Uterus (tissue), 4 donors: ENCODE measurements around the gene LY6G6F. TPM values are rescaled to one million over a fixed set of nuclear protein-coding genes. Genes with fewer than 3 reads are reported as not detected.

Source experiments
- DNase-seq, 2 donors: peaks; one replicate each; pipeline ENCODE4 v3.0.0-alpha.2; 2019 to 2020
- H3K27ac ChIP-seq, 2 donors: fragments of 200-600 bp; sonication (generic); 1 replicate in 1 of 2; 2 replicates in 1 of 2; pipeline ENCODE4 v1.5.1; 2016 to 2018
- H3K27me3 ChIP-seq, 2 donors: fragments of 200-600 bp; sonication (generic); one replicate each; pipeline ENCODE4 v1.5.1; 2018 to 2019; ENCODE audit warnings: control low read depth in 1 of 2
- H3K36me3 ChIP-seq, 2 donors: fragments of 200-600 bp; sonication (generic); one replicate each; pipeline ENCODE4 v1.5.1; 2019; ENCODE audit warnings: control low read depth in 1 of 2
- H3K4me1 ChIP-seq, 2 donors: fragments of 200-600 bp; sonication (generic); one replicate each; pipeline ENCODE4 v1.5.1; 2018 to 2019; ENCODE audit warnings: control low read depth in 1 of 2
- H3K4me3 ChIP-seq, 2 donors: fragments of 200-600 bp; sonication (generic); 1 replicate in 1 of 2; 2 replicates in 1 of 2; pipeline ENCODE4 v1.5.1; 2018 to 2019; ENCODE audit warnings: mild to moderate bottlenecking in 1 of 2
- H3K9me3 ChIP-seq, 2 donors: fragments of 200-600 bp; sonication (generic); one replicate each; pipeline ENCODE4 v1.5.1; 2019; ENCODE audit warnings: control low read depth in 1 of 2
- POLR2A ChIP-seq, 2 donors: fragments of 450-650 bp; IDR thresholded peaks; one replicate each; pipeline ENCODE4 v1.6.1; 2016; ENCODE audit warnings: antibody characterized with exemption in 2 of 2, mild to moderate bottlenecking in 1 of 2, moderate library complexity in 1 of 2
- intact Hi-C: fragments of 100-400 bp; cut with DNase I; formaldehyde crosslinking; loops from one replicate; pipeline ENCODE4 v1.15.1; 2023; ENCODE audit warnings: low total_unique reads
- total RNA-seq, 4 donors: library from RNA; depleted of rRNA in 3 of 4; stranded (reverse); fragments of >200 nt in 3 of 4; gene quantifications; one replicate each; pipeline versions ENCODE4 v1.1.0 to v1.2.4, GENCODE V29; 2014 to 2023
- TF ChIP-seq, protein P1 (sequence below), 4 experiments: fragments of 200-600 bp in 2 of 4; fragments of 450-650 bp in 2 of 4; sonication (generic) in 2 of 4; IDR thresholded peaks; one replicate each; pipeline ENCODE4 v1.5.1; 2016 to 2019; ENCODE audit warnings: antibody characterized with exemption in 4 of 4, mild to moderate bottlenecking in 2 of 4, moderate library complexity in 1 of 4
- donor health status: DM: yes; HTN: yes; CAD: no.

LY6G6F gene
- total RNA-seq, 4 donors from 2014 or later, result not detected

DNA sequence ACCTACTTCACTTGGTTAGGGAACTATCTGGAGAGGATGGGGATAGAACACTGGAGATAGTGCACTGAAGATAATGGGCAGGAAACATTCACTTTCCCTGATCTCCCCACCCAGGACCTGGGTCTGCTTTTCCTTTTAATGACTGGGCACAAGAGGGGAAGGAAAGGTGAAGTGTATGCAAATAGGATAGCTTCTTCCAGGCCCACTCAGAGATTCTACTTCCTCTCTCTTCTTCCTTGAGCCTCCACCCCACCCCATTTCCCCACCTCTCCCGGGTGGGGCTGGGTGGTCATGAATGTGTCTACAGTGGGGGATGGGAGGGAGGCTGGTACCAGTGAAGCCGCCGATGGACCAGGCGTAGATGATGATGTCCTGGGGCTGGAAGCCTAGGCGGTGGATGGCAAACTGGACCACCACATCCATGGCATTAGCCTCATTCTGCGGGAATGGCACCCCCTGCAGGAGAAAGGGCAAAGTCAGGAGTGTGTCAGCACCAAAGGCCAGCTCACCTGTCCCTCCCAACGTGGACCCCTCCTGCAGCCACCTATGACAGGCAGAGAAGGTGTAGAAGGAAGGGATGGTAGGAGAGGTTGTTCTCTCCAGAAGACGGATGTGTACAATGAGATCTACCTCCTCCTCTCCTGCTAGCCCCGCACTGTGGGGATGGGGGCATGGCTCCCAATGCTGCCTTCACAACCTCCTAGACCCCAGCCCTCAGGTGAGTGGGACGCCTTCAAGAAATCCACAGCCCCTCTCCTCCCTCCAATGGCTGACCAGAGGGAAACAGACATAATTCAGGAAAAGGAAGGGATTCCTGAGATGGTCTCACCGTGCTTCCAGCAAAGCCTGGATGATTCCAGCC lies 17.2 kb upstream of the LY6G6F start:
- no peak overlapping the region for H3K4me3 ChIP-seq
- peak overlapping the region; percentile 40 to 44 for H3K27ac ChIP-seq
- TF ChIP-seq, protein P1, sequence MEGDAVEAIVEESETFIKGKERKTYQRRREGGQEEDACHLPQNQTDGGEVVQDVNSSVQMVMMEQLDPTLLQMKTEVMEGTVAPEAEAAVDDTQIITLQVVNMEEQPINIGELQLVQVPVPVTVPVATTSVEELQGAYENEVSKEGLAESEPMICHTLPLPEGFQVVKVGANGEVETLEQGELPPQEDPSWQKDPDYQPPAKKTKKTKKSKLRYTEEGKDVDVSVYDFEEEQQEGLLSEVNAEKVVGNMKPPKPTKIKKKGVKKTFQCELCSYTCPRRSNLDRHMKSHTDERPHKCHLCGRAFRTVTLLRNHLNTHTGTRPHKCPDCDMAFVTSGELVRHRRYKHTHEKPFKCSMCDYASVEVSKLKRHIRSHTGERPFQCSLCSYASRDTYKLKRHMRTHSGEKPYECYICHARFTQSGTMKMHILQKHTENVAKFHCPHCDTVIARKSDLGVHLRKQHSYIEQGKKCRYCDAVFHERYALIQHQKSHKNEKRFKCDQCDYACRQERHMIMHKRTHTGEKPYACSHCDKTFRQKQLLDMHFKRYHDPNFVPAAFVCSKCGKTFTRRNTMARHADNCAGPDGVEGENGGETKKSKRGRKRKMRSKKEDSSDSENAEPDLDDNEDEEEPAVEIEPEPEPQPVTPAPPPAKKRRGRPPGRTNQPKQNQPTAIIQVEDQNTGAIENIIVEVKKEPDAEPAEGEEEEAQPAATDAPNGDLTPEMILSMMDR (IDR thresholded peaks at IDR 0.05), result no peak
- no peak for TF ChIP-seq POLR2A (IDR thresholded peaks at IDR 0.05)
- H3K36me3 ChIP-seq, result no peaks in the 10 kb centered on the region
- no peaks in the 10 kb centered on the region for H3K9me3 ChIP-seq
- no peak for DNase-seq
- intact Hi-C loops, result no loop called here
- no peaks in the 10 kb centered on the region for H3K27me3 ChIP-seq
- H3K4me1 ChIP-seq, result no peaks in the 10 kb centered on the region

DNA sequence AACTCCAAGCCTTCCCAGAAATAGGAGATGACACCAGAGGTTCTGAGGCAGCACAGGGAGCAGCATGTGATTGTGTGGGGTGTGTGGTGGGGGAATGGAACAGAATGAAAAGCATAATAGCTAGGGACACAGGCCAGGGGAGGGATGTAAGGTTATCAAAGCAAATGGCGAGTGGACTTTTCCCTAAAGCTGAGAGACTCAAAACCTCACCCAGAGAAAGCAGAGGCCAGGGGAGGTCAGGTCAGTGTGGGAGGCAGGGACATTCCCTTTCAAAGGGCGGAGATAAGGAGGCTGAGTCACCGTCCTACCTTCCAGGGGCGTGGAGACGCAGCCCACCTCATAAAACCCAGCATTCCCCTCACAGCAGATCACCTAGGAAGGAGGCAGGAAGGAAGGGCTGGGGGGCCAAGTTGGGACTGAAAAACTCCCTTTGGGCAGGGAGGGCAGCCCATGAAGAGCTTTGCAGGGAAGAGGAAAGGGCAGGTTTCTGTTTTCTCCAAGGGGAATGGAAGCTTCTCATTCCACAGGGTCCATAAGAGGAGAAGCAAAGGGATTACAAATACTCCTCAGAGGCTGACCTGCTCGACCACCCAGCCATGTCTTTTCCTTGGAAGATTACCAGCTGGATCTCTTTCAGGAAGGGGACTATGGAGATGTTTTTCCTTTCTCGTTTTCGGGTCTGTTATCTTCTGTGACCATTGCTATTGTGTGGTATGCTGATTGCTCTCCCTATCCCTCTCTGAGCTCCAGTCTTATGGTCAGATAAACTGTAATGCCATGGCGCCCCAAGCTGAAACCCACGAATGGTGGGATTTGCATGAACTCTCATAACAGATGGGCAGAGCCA lies 16.2 kb upstream of the LY6G6F start:
- H3K4me1 ChIP-seq, result no peaks in the 10 kb centered on the region
- intact Hi-C loops, result no loop called here
- no peaks in the 10 kb centered on the region for H3K9me3 ChIP-seq
- peak overlapping the region; percentile 40 to 44 for H3K27ac ChIP-seq
- no peak for DNase-seq
- TF ChIP-seq POLR2A (IDR thresholded peaks at IDR 0.05), result no peak
- no peaks in the 10 kb centered on the region for H3K27me3 ChIP-seq
- no peaks in the 10 kb centered on the region for H3K36me3 ChIP-seq
- no peak overlapping the region for H3K4me3 ChIP-seq

DNA sequence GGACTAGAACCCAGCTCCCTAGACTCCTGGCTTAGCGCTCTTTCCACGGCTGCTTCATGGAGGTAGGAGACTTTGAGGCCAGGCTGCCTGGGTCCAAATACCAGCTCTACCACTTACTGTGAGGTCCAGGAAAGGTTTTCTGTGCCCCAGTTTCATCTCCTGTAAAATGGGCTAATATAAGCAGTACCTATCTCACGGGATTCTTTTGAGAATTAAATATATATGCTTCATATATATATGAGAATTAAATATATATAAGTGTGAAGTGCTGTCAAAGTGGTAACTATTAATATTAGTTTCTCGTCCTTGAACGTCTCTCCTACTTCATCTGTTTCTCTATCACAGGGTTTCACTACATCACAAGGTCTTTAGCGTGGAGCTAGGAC lies 15.6 kb upstream of the LY6G6F start:
- Histone ChIP-seq H3K36me3 (no peaks in the 10 kb centered on the region), H3K27me3 (no peaks in the 10 kb centered on the region), H3K9me3 (no peaks in the 10 kb centered on the region), H3K4me3 (no peak overlapping the region), H3K27ac (peak overlapping the region in 1 of 2 donors; percentile 40), H3K4me1 (no peaks in the 10 kb centered on the region)
- TF ChIP-seq, protein P1 (IDR thresholded peaks at IDR 0.05), result no peak
- no peak for TF ChIP-seq POLR2A (IDR thresholded peaks at IDR 0.05)
- no peak for DNase-seq
- intact Hi-C loops, result no loop called here

DNA sequence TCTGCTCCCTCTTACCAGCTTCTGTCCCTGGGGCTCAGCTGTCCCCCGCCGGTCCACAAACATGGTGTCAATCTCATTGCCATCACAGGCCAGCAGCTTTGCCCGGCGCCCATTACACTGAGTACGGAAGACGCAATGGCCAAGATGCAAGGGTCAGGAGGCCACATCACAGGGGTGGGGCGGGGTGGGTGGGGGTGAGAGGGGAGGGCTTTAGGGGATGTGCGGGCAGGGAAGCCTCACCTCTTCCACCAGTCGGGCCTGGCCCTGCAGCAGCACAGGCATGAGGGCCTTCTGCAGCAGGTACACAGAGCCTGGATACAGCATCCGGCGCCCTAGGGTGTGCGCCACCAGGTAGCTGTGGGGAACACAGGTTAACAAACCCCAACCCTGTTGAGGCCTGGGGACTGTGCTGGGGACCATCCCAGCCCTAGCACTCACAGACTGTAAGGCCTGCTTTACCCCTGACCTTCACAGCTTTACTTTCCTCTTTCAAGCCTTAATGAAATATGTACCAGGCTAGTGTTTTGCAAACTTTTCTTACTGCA lies 15.0 kb upstream of the LY6G6F start:
- H3K36me3 ChIP-seq, result no peaks in the 10 kb centered on the region

DNA sequence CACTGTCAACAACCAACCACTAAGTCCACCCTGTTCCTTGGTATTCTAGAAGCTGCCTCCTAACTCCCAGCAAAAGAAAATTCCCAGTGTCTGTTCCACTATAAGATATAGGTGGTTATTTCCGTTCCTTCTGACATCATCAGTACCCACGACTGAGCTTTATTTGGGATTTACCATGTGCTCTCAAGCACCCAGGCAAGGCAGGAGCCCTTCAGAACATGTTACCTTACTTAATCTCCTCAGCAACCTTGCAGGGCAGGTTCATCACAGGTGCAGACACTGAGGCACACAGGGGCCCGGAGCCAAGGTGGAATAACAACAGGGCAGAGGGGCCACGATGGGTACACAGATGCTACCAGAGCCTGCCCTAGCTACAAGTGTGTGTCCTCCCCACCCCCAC lies 14.3 kb upstream of the LY6G6F start:
- intact Hi-C loops, result no loop called here
- TF ChIP-seq, protein P1 (IDR thresholded peaks at IDR 0.05), result no peak
- TF ChIP-seq POLR2A (IDR thresholded peaks at IDR 0.05), result no peak
- Histone ChIP-seq H3K4me3 (no peak overlapping the region), H3K9me3 (no peaks in the 10 kb centered on the region), H3K27ac (no peak overlapping the region), H3K4me1 (no peaks in the 10 kb centered on the region), H3K36me3 (no peaks in the 10 kb centered on the region), H3K27me3 (no peaks in the 10 kb centered on the region)
- DNase-seq, result no peak

More for the DNA sequence above, 15.0 kb upstream of the LY6G6F start:
- no peak for DNase-seq
- no peak for TF ChIP-seq POLR2A (IDR thresholded peaks at IDR 0.05)
- TF ChIP-seq, protein P1 (IDR thresholded peaks at IDR 0.05), result no peak
- Histone ChIP-seq H3K27ac (no peak overlapping the region), H3K4me3 (no peak overlapping the region), H3K9me3 (no peaks in the 10 kb centered on the region), H3K4me1 (no peaks in the 10 kb centered on the region), H3K27me3 (no peaks in the 10 kb centered on the region)
- intact Hi-C loops, result no loop called here
